GM12878 (cell line): ENCODE measurements around the gene IDH3A. TPM values are rescaled to one million over a fixed set of nuclear protein-coding genes. Genes with fewer than 3 reads are reported as not detected.

Experiments used
- ATAC-seq: fragments of 200-7000 bp; cut with Tn5 transposase; 3 replicates; pipeline ENCODE4 v1.9.1; 2020; ENCODE audit warnings: mild to moderate bottlenecking, moderate library complexity
- BruUV-seq: library from RNA; stranded (reverse); fragments of 400-500 nt; replicated peaks from 2 replicates; lab custom pipeline; 2021; lab: Mats Ljungman, UMichigan
- CTCF ChIA-PET: fragments of 300-600 bp; sonication (Branson Sonifier 250); formaldehyde crosslinking; extraction: SDS; loops from one replicate; lab custom pipeline; 2021; ENCODE audit warnings: inconsistent platforms; lab: Yijun Ruan, JAX
- POLR2A ChIA-PET: fragments of 350-600 bp; formaldehyde crosslinking; extraction: SDS; loops from one replicate; lab custom pipeline; 2021; ENCODE audit warnings: inconsistent platforms; lab: Charles Lee
- RAD21 ChIA-PET: fragments of 300-600 bp; sonication (Branson Sonifier 250); formaldehyde crosslinking; loops from one replicate; lab custom pipeline; 2023; ENCODE audit warnings: antibody characterized with exemption; ENCODE audit not compliant: unreplicated experiment; lab: Charles Lee
- SMC1A ChIA-PET: fragments of 300-600 bp; sonication (Branson Sonifier 250); formaldehyde crosslinking; loops from one replicate; lab custom pipeline; 2023; ENCODE audit not compliant: unreplicated experiment, uncharacterized antibody; lab: Charles Lee
- DNase-seq: peaks from one replicate; pipeline ENCODE4 v3.0.0-alpha.2; 2011; ENCODE audit warnings: low read depth, low spot score
- FAIRE-seq: peaks from 3 replicates; lab custom pipeline; 2011; peaks lifted over from hg19 to GRCh38; lab: Jason Lieb, UNC
- H2AFZ ChIP-seq: 2 replicates; pipeline ENCODE4 v1.6.0; 2011; ENCODE audit warnings: low read depth, low read length, control low read depth; ENCODE audit not compliant: control insufficient read depth
- H3K27ac ChIP-seq: 2 replicates; pipeline ENCODE4 v1.5.1; 2011; ENCODE audit warnings: control low read depth; ENCODE audit not compliant: control insufficient read depth, insufficient read depth
- H3K27me3 ChIP-seq, 2 experiments: replicated peaks in 1 of 2; 2 replicates each; pipeline versions ENCODE4 v1.6.0 to v1.6.1; 2011; ENCODE audit warnings: low read length in 1 of 2; ENCODE audit not compliant: control insufficient read depth in 2 of 2, insufficient read depth in 2 of 2
- H3K36me3 ChIP-seq, 2 experiments: 2 replicates each; pipeline ENCODE4 v1.5.1; 2011; ENCODE audit warnings: low read length in 1 of 2; ENCODE audit not compliant: control insufficient read depth in 2 of 2, insufficient read depth in 2 of 2
- H3K4me1 ChIP-seq: 2 replicates; pipeline ENCODE4 v1.6.1; 2011; ENCODE audit warnings: mild to moderate bottlenecking, low read length, moderate library complexity, mixed read lengths; ENCODE audit not compliant: control insufficient read depth, insufficient read depth
- H3K4me2 ChIP-seq: 2 replicates; pipeline ENCODE4 v1.6.0; 2011; ENCODE audit warnings: control low read depth; ENCODE audit not compliant: control insufficient read depth, insufficient read depth
- H3K4me3 ChIP-seq: fragments of 200-600 bp; sonication (generic); 2 replicates; pipeline ENCODE4 v1.5.1; 2016
- H3K79me2 ChIP-seq: 2 replicates; pipeline ENCODE4 v1.6.0; 2011; ENCODE audit warnings: low read length; ENCODE audit not compliant: control insufficient read depth, insufficient read depth
- H3K9ac ChIP-seq: 2 replicates; pipeline ENCODE4 v1.8.0; 2011; ENCODE audit warnings: low read length, control low read depth, mixed read lengths; ENCODE audit not compliant: control insufficient read depth, insufficient read depth
- H3K9me3 ChIP-seq: replicated peaks from 3 replicates; pipeline ENCODE4 v1.5.1; 2011; ENCODE audit warnings: mild to moderate bottlenecking, low read length; ENCODE audit not compliant: control insufficient read depth, insufficient read depth
- H4K20me1 ChIP-seq: 2 replicates; pipeline ENCODE4 v1.6.0; 2011; ENCODE audit not compliant: control insufficient read depth, insufficient read depth
- CBFB ChIP-seq: IDR thresholded peaks from 2 replicates; pipeline ENCODE4 v1.6.1; 2016; ENCODE audit warnings: antibody characterized with exemption, low read depth
- CBX3 ChIP-seq: fragments of 200-600 bp; sonication (generic); IDR thresholded peaks from 2 replicates; pipeline ENCODE4 v1.6.1; 2016; ENCODE audit warnings: low read depth, borderline replicate concordance
- EED ChIP-seq: sonication (generic); IDR thresholded peaks from 2 replicates; pipeline ENCODE4 v1.6.1; 2016; ENCODE audit warnings: antibody characterized with exemption, low read depth
- IKZF2 ChIP-seq, 2 experiments: fragments of 450-650 bp; IDR thresholded peaks; 2 replicates each; pipeline ENCODE4 v1.6.1; 2017; ENCODE audit warnings: mild to moderate bottlenecking in 2 of 2, moderate library complexity in 2 of 2
- JUND ChIP-seq: IDR thresholded peaks from 2 replicates; pipeline ENCODE4 v1.6.1; 2012; ENCODE audit warnings: low read depth, mild to moderate bottlenecking, low read length, improper control_type of control experiment, moderate library complexity
- KDM1A ChIP-seq: fragments of 200-600 bp; sonication (generic); IDR thresholded peaks from 2 replicates; pipeline ENCODE4 v1.6.1; 2016; ENCODE audit warnings: borderline replicate concordance
- MEF2A ChIP-seq: IDR thresholded peaks from 2 replicates; pipeline ENCODE4 v1.6.1; 2011; ENCODE audit warnings: low read depth, mild to moderate bottlenecking, low read length, moderate library complexity; ENCODE audit not compliant: insufficient read depth
- NBN ChIP-seq: fragments of 450-650 bp; IDR thresholded peaks from 2 replicates; pipeline ENCODE4 v1.6.1; 2016
- NFXL1 ChIP-seq: fragments of 450-650 bp; IDR thresholded peaks from 2 replicates; pipeline ENCODE4 v1.6.1; 2017; ENCODE audit warnings: antibody characterized with exemption, mild to moderate bottlenecking, borderline replicate concordance
- NRF1 ChIP-seq: conservative IDR thresholded peaks from 2 replicates; pipeline ENCODE4 v1.6.1; 2011; ENCODE audit warnings: mild to moderate bottlenecking, low read depth, low read length, improper control_type of control experiment
- PAX8 ChIP-seq: fragments of 450-650 bp; IDR thresholded peaks from 2 replicates; pipeline ENCODE4 v1.6.1; 2017; ENCODE audit warnings: mild to moderate bottlenecking, moderate library complexity
- SREBF2 ChIP-seq: IDR thresholded peaks from 2 replicates; pipeline ENCODE4 v1.6.1; 2012; ENCODE audit warnings: mild to moderate bottlenecking, low read length
- STAT1 ChIP-seq: fragments of 450-650 bp; conservative IDR thresholded peaks from 2 replicates; pipeline ENCODE4 v1.6.1; 2014; ENCODE audit warnings: antibody characterized with exemption, mild to moderate bottlenecking
- ZNF274 ChIP-seq: IDR thresholded peaks from one replicate; pipeline ENCODE4 v1.8.0; 2011; ENCODE audit not compliant: insufficient read length, insufficient read depth
- WGBS: methylation state at CpG from one replicate; pipeline ENCODE4 v1.1.6; 2016; ENCODE audit warnings: low lambda C conversion rate; ENCODE audit not compliant: insufficient replicate concordance, insufficient coverage; ENCODE audit errors: missing lambda C conversion rate; 5-methylcytosine and 5-hydroxymethylcytosine counted together
- in situ Hi-C: fragments of 300-500 bp; cut with MboI; formaldehyde crosslinking; loops from 9 replicates; pipeline ENCODE4 v1.14.3; 2018; ENCODE audit warnings: mixed read lengths
- intact Hi-C: fragments of 100-400 bp; cut with micrococcal nuclease; formaldehyde crosslinking; loops from one replicate; pipeline ENCODE4 v1.14.2; 2022; ENCODE audit not compliant: unreplicated experiment
- polyA plus RNA-seq, 11 experiments: library from polyadenylated mRNA; depleted of rRNA in 4 of 11; unstranded in 6 of 11; stranded (reverse) in 5 of 11; fragments of >200 nt; fragmentation: Nextera tagmentation in 4 of 11; fragmentation: Illumina TruSeq in 1 of 11; extraction: Ambion mirVana in 4 of 11; extraction: Trizol in 1 of 11; gene quantifications; 1 replicate in 1 of 11; 2 replicates in 10 of 11; pipeline versions ENCODE4 v1.2.1 to v1.2.3, GENCODE V29; 2011 to 2016; ENCODE audit warnings: inconsistent platforms in 2 of 11, missing spikeins in 2 of 11, low read depth in 1 of 11
- total RNA-seq, 4 experiments: library from RNA; depleted of rRNA in 3 of 4; stranded (reverse); fragments of >200 nt in 3 of 4; fragmentation: Illumina TruSeq in 1 of 4; extraction: Trizol in 1 of 4; gene quantifications; 2 replicates each; pipeline versions ENCODE4 v1.2.1 to v1.2.3, GENCODE V29; 2013 to 2021
- TF ChIP-seq, protein P1 (sequence below): IDR thresholded peaks from 2 replicates; pipeline ENCODE4 v1.6.1; 2011; ENCODE audit warnings: borderline replicate concordance, low read depth, mild to moderate bottlenecking, moderate library complexity, low read length; ENCODE audit not compliant: insufficient read depth, poor library complexity, severe bottlenecking

Gene IDH3A
- total and polyA plus RNA-seq, 10 of the 15 experiments (the other 5 are each of a cell fraction or from before 2014, with no cell fraction given) = 83.9 to 254 (median 195) TPM

DNA sequence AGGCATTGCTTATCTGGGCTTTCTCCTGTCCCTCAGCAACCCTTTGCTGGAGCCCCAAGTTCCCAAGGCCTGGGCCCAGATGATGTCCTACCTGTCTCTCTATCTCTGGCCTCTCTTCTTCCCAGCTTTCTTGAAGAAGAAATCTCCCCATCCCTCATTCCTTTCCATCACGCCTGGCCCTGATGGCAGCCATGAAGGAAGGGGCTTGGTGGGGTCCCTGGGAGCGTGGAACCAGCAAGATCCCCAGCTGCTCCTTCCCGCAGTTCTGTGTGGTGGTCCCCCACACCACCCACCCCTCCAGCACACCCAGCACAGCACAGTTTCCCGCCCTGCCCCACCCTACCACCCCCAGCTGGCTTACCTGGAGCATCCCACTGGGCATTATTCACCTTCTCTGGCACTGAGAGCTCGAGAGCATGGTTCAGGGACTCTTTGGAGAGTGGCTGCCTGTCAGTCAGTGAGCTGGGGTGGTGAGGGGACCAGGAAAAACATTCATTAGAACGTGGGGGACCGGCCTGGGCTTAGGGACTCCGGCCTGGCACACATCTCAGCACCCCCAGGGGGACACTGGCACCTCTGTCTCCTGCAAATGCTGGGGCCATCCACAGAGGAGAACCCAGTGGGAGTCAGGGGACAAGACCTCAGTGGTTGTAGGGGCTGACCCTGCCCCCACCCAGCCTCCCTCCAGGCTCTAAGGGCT lies 58.6 kb downstream of the IDH3A start (continued):
- no peak for TF ChIP-seq CBX3
- TF ChIP-seq CBFB = no peak
- TF ChIP-seq KDM1A = no peak
- no peak for TF ChIP-seq EED
- no peak for TF ChIP-seq NFXL1
- TF ChIP-seq JUND = no peak

DNA sequence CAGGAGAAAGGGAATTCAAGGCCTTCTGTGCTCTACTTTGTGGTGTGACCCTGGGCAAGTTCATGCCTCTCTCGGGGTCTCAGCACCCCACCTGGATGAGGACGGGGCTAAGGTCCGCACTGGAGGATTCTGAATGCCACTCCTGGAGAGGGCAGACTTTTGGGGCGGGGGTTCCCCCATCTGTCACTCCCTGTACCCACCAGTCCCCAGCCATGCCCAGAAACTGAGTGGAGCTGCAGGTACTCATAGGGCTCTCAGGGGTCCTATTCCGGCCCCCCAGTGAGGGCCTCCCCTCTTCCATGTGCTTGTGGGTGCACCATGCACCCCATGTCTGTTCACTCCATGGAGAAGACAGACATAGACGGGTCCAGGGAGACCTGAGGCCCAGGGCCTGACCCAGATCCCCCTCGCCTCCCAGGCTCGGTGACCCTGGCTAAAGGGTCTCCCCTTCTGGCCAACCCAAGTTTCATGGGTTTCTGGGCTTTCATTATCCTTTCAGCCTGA lies 59.2 kb downstream of the IDH3A start:
- no peaks in the 10 kb centered on the region for H3K27me3 ChIP-seq
- ChIA-PET CTCF (no interaction called here), RAD21 (interaction anchor here (1.0 kb wide), 1 partner anchor 15 kb away, joined by 3 read pairs; no protein-coding TSS in a partner anchor)
- TF ChIP-seq IKZF2 (IDR thresholded peaks at IDR 0.05) (no peak), PAX8 (no peak), MEF2A (no peak), NFXL1 (no peak), ZNF274 (no peak), SREBF2 (no peak), NBN (no peak), NRF1 (no peak), STAT1 (no peak)
- TF ChIP-seq, protein P1, sequence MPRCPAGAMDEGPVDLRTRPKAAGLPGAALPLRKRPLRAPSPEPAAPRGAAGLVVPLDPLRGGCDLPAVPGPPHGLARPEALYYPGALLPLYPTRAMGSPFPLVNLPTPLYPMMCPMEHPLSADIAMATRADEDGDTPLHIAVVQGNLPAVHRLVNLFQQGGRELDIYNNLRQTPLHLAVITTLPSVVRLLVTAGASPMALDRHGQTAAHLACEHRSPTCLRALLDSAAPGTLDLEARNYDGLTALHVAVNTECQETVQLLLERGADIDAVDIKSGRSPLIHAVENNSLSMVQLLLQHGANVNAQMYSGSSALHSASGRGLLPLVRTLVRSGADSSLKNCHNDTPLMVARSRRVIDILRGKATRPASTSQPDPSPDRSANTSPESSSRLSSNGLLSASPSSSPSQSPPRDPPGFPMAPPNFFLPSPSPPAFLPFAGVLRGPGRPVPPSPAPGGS = no peak
- TF ChIP-seq, all 136 proteins: peak for 0
- no peak overlapping the region for H3K4me2 ChIP-seq
- intact Hi-C loops (no loop called here), in situ Hi-C loops (no loop called here)
- no peak overlapping the region for H3K9ac ChIP-seq
- DNase-seq = no peak
- ATAC-seq = no peak
- no peaks in the 10 kb centered on the region for H3K36me3 ChIP-seq
- H4K20me1 ChIP-seq = no peaks in the 10 kb centered on the region
- H3K4me3 ChIP-seq = no peak overlapping the region
- ChIA-PET SMC1A (no interaction called here), POLR2A (no interaction called here)
- FAIRE-seq = no peak
- no peak overlapping the region for H3K27ac ChIP-seq
- WGBS = 5% methylated on average over 8 of the region's 8 CpGs
- no peak overlapping the region for H2AFZ ChIP-seq
- H3K9me3 ChIP-seq = no peaks in the 10 kb centered on the region
- BruUV-seq = no TSS peak
- no peaks in the 10 kb centered on the region for H3K4me1 ChIP-seq
- H3K79me2 ChIP-seq = no peaks in the 10 kb centered on the region
